Uterus (tissue), 2 donors: ENCODE data around the gene COL13A1.

Source experiments
- POLR2A ChIP-seq, 2 donors: fragments of 450-650 bp; IDR thresholded peaks; one replicate each; pipeline ENCODE4 v1.6.1; 2016; ENCODE audit warnings: antibody characterized with exemption in 2 of 2, mild to moderate bottlenecking in 1 of 2, moderate library complexity in 1 of 2
- TF ChIP-seq, protein P1 (sequence below), 4 experiments: fragments of 200-600 bp in 2 of 4; fragments of 450-650 bp in 2 of 4; sonication (generic) in 2 of 4; IDR thresholded peaks; one replicate each; pipeline ENCODE4 v1.5.1; 2016 to 2019; ENCODE audit warnings: antibody characterized with exemption in 4 of 4, mild to moderate bottlenecking in 2 of 4, moderate library complexity in 1 of 4

DNA sequence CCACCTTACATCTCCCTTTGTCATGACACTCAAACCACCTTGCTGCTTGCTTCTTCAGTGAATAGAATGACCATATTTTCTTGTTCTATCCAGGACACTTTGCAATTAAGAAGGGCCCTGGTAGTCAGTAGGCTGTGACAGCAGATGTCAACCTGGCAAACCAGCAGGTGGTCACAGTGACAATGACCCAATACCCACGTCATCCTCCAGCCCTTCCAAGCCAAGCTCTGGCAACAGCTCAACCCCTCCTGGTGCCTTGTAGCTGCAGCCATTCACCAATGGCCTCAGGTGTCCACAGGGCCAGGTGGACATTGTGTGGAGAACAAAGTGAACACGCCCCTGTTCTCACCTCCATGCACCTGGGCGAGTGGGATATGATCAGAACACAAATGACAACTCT lies 163.4 kb downstream of the COL13A1 start:
- no peak for TF ChIP-seq POLR2A (IDR thresholded peaks at IDR 0.05)
- TF ChIP-seq, protein P1, sequence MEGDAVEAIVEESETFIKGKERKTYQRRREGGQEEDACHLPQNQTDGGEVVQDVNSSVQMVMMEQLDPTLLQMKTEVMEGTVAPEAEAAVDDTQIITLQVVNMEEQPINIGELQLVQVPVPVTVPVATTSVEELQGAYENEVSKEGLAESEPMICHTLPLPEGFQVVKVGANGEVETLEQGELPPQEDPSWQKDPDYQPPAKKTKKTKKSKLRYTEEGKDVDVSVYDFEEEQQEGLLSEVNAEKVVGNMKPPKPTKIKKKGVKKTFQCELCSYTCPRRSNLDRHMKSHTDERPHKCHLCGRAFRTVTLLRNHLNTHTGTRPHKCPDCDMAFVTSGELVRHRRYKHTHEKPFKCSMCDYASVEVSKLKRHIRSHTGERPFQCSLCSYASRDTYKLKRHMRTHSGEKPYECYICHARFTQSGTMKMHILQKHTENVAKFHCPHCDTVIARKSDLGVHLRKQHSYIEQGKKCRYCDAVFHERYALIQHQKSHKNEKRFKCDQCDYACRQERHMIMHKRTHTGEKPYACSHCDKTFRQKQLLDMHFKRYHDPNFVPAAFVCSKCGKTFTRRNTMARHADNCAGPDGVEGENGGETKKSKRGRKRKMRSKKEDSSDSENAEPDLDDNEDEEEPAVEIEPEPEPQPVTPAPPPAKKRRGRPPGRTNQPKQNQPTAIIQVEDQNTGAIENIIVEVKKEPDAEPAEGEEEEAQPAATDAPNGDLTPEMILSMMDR (IDR thresholded peaks at IDR 0.05): no peak
